Activated T-cell treated with anti-CD3 and anti-CD28 coated beads, Interleukin-2, amount 50 U/mL, for 4 hours (primary cell): ENCODE data around the gene ZFAND5. TPM values are rescaled to one million over a fixed set of nuclear protein-coding genes. Genes with fewer than 3 reads are reported as not detected.
A peak's percentile ranks its signal among the peaks of the same experiment; 100 is the strongest.

ENCODE experiments used
- ATAC-seq, 2 donors: fragments of 200-7000 bp; cut with Tn5 transposase; one replicate each; pipeline ENCODE4 v1.10.0; 2021
- DNase-seq: peaks from one replicate; pipeline ENCODE4 v3.0.0-alpha.2; 2020
- H3K27me3 Mint-ChIP-seq: one replicate; pipeline ENCODE4 v1.8.0; 2021; ENCODE audit warnings: low read depth, mixed read lengths
- H3K36me3 Mint-ChIP-seq: one replicate; pipeline ENCODE4 v1.8.0; 2022; ENCODE audit warnings: mixed read lengths; ENCODE audit not compliant: insufficient read depth
- H3K4me1 Mint-ChIP-seq: one replicate; pipeline ENCODE4 v1.8.0; 2021; ENCODE audit warnings: low read depth, mixed read lengths
- H3K4me3 Mint-ChIP-seq: one replicate; pipeline ENCODE4 v1.8.0; 2021; ENCODE audit warnings: mild to moderate bottlenecking, moderate library complexity, mixed read lengths
- H3K9me3 Mint-ChIP-seq: one replicate; pipeline ENCODE4 v1.8.0; 2021; ENCODE audit warnings: mixed read lengths
- total RNA-seq, 3 donors: library from RNA; stranded (reverse); gene quantifications; one replicate each; pipeline ENCODE4 v1.2.1, GENCODE V29; 2021

The ZFAND5 gene
- total RNA-seq, 3 donors from 2014 or later, result 112 to 142 (median 141) TPM

DNA sequence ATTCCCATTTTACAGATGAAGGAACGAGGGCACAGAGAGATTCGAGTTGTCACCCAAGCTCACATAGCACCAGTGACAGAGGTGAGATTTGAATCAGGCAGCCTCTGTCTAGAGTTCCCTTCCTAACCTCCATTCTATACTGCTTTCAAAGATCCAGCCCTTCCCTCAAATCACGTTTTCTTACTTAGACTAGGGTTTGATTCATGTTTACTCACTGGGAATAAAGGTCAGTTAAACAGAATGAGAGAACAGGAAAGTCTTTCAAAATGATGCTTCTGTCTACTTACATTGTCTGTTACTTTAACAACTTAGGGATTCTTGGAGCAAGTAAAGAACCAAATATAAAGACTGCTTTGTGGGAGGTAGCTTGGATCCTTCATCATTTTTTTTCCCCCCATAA, 40.0 kb downstream of the ZFAND5 start:
- Mint-ChIP-seq H3K4me1 (no peaks in the 10 kb centered on the region), H3K4me3 (no peak overlapping the region), H3K27me3 (no peaks in the 10 kb centered on the region), H3K36me3 (no peaks in the 10 kb centered on the region), H3K9me3 (no peaks in the 10 kb centered on the region)
- no peak for DNase-seq
- no peak for ATAC-seq

DNA sequence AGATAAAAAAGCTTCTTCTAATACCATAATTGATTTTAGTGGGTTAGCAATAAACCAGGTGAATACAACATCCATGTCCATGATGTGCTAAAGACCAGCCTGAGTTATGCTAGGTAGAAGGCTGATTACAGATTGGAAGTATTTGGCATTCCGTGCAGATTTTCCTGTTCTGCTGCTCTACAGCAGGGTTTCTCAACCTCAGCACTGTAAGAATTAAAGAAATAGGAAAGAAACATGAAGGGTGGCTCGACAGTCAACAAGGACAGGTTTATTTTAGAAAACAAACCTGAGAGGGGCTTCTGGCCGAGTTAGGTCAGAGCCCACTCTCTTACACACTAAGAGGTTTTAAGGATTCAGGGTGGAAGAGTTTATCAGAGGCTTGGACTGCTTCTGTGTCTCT, 42.3 kb downstream of the ZFAND5 start:
- no peak for DNase-seq
- Mint-ChIP-seq H3K9me3 (no peaks in the 10 kb centered on the region), H3K4me1 (no peaks in the 10 kb centered on the region), H3K27me3 (peaks cover 2% of the 10 kb centered on the region), H3K4me3 (no peak overlapping the region), H3K36me3 (no peaks in the 10 kb centered on the region)
- ATAC-seq, result no peak

DNA sequence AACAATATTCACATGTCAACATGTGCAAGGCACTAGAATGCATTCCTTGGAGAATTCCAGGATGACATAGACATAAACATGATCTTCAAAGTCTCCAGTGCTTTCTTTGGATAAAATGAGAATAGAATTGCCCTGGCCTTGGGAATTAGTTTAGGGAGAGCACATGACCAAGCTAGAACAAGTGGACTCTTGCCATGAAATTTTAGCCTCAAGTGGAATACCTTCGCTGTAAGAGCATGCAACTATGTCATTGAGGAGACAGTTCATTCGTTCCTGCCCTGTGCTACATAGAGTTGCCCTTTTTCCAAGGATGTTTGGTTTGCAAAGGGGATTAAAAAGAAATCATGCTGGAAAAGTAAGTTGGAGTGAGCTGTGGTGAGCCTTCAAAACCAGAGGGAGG, 42.7 kb downstream of the ZFAND5 start:
- DNase-seq, result no peak
- H3K9me3 Mint-ChIP-seq, result no peaks in the 10 kb centered on the region
- ATAC-seq, result no peak
- no peaks in the 10 kb centered on the region for H3K36me3 Mint-ChIP-seq
- H3K4me3 Mint-ChIP-seq, result no peak overlapping the region
- no peaks in the 10 kb centered on the region for H3K4me1 Mint-ChIP-seq
- peaks cover 2% of the 10 kb centered on the region for H3K27me3 Mint-ChIP-seq

- no peak for ATAC-seq
These were observed 49.3 kb downstream of the ZFAND5 start for GRCh38 chr9:72315510-72316311.

DNA sequence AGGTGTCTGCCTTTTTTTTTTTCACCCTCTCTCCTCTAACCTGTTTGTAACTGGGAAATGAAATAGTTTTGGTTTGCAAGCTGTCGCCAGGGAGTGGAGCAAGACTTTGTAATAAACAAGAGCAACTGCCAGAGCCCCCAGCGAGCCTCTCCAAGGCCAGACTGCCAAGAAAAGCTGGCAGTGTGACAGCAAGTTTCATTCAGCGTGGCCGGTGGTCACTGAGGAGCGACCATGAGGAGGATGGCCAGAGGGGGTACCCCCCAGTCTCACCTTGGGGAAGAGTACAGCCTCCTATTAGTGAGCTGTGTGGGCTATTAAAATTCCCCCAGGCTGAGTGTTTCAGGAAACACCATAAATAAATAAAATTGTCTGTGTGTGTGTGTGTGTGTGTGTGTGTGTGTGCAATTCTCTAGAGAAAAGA, 49.9 kb downstream of the ZFAND5 start:
- Mint-ChIP-seq H3K4me3 (no peak overlapping the region), H3K9me3 (no peaks in the 10 kb centered on the region), H3K4me1 (no peaks in the 10 kb centered on the region), H3K27me3 (peaks cover 2% of the 10 kb centered on the region), H3K36me3 (no peaks in the 10 kb centered on the region)
- DNase-seq (no peak), ATAC-seq (no peak)

More at GRCh38 chr9:72315510-72316311, 49.3 kb downstream of the ZFAND5 start:
- Mint-ChIP-seq H3K27me3 (peaks cover 2% of the 10 kb centered on the region), H3K9me3 (no peaks in the 10 kb centered on the region), H3K4me1 (no peaks in the 10 kb centered on the region), H3K36me3 (no peaks in the 10 kb centered on the region), H3K4me3 (no peak overlapping the region)
- no peak for DNase-seq

DNA sequence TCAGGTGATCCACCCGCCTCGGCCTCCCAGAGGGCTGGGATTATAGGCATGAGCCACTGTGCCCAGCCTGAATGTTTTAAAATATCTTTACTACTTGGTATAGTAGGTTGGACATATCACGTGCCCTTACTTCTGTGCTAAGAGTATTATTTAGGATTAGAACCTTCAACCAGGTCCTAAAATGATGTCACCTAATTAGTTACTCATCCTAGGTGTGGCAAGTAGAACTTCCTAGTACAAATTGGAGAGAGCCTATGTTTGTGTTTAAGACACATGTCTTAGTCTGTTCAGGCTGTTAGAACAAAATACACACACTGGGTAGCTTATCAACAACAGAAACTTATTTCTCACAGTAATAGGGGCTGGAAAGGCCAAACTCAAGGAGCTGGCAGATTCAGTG, 51.5 kb downstream of the ZFAND5 start:
- ATAC-seq (no peak), DNase-seq (no peak)
- Mint-ChIP-seq H3K4me1 (peaks cover 4% of the 10 kb centered on the region), H3K27me3 (peaks cover 2% of the 10 kb centered on the region), H3K4me3 (no peak overlapping the region), H3K9me3 (no peaks in the 10 kb centered on the region), H3K36me3 (no peaks in the 10 kb centered on the region)

- H3K9me3 Mint-ChIP-seq, result no peaks in the 10 kb centered on the region
- ATAC-seq, result no peak
- no peaks in the 10 kb centered on the region for H3K27me3 Mint-ChIP-seq
- peaks cover 4% of the 10 kb centered on the region for H3K4me1 Mint-ChIP-seq
- no peak for DNase-seq
- H3K36me3 Mint-ChIP-seq, result no peaks in the 10 kb centered on the region
- no peak overlapping the region for H3K4me3 Mint-ChIP-seq
These were observed 52.5 kb downstream of the ZFAND5 start for GRCh38 chr9:72312386-72312987.

DNA sequence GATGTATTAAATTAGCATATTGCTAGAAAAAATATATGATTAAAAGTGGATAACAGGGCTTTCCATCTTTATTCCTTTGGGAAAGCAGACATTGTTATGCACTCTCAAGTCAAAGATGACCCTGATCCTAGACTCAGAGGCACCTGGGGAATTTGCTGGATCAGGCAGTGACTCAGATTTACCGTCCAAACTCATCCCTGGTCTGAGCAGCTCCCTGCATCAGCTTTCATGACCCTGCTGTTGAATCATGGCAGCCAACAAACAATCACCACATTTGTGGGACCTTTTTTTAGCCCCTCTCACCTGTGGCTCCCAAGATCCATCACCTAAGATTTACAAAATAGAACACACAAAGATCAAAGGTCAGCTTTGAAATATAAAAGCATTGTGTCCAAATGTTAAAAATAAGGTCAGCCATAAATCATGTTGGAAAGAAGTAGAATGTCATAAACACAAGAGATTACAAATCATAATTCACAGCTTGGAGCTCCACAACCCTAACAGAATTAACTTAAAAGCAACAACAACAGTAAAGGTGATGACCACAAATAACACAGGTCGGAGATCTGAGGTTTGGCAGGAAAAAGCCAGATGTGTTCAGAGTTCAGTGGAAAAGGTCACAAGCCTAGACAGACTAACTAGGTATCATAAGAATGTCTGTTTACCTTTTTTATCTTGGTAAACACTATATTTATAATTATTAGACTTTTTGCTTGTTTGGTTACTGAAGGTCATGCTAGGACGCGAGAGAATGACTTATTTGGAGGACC, 55.5 kb downstream of the ZFAND5 start:
- Mint-ChIP-seq H3K27me3 (no peaks in the 10 kb centered on the region), H3K4me3 (no peak overlapping the region), H3K9me3 (no peaks in the 10 kb centered on the region), H3K36me3 (no peaks in the 10 kb centered on the region), H3K4me1 (peaks cover 21% of the 10 kb centered on the region)
- ATAC-seq (no peak), DNase-seq (no peak)

GRCh38 chr9:72306761-72307160, 58.2 kb downstream of the ZFAND5 start:
- Mint-ChIP-seq H3K4me3 (no peak overlapping the region), H3K27me3 (no peaks in the 10 kb centered on the region), H3K4me1 (peaks cover 24% of the 10 kb centered on the region), H3K36me3 (no peaks in the 10 kb centered on the region), H3K9me3 (no peaks in the 10 kb centered on the region)
- no peak for DNase-seq
- ATAC-seq, result no peak

- Mint-ChIP-seq H3K4me3 (peak overlapping the region; percentile 47), H3K9me3 (no peaks in the 10 kb centered on the region), H3K4me1 (peaks cover 32% of the 10 kb centered on the region), H3K36me3 (no peaks in the 10 kb centered on the region), H3K27me3 (no peaks in the 10 kb centered on the region)
- DNase-seq (no peak), ATAC-seq (no peak)
These were observed 59.3 kb downstream of the ZFAND5 start for GRCh38 chr9:72305707-72306106.

- no peaks in the 10 kb centered on the region for H3K9me3 Mint-ChIP-seq
- no peaks in the 10 kb centered on the region for H3K36me3 Mint-ChIP-seq
- H3K27me3 Mint-ChIP-seq, result no peaks in the 10 kb centered on the region
- H3K4me3 Mint-ChIP-seq, result peak overlapping the region; percentile 47
- peaks cover 37% of the 10 kb centered on the region for H3K4me1 Mint-ChIP-seq
- ATAC-seq (peak in 1 of 2 donors; percentile 50), DNase-seq (peak; percentile 4)
These were observed 59.9 kb downstream of the ZFAND5 start for GRCh38 chr9:72305102-72305546.

GRCh38 chr9:72304538-72304937, 60.5 kb downstream of the ZFAND5 start:
- Mint-ChIP-seq H3K9me3 (no peaks in the 10 kb centered on the region), H3K36me3 (no peaks in the 10 kb centered on the region), H3K27me3 (no peaks in the 10 kb centered on the region), H3K4me1 (peaks cover 41% of the 10 kb centered on the region), H3K4me3 (peak overlapping the region; percentile 47)
- no peak for DNase-seq
- no peak for ATAC-seq
